HepG2 (cell line): ENCODE measurements around the gene BCAS3. TPM values are rescaled to one million over a fixed set of nuclear protein-coding genes. Genes with fewer than 3 reads are reported as not detected.

Experiments used
- RBM22 ChIP-seq: fragments of 200-400 bp; formaldehyde crosslinking; optimal IDR thresholded peaks from 2 replicates; pipeline ENCODE3; 2017; ENCODE audit warnings: mild to moderate bottlenecking, low read length, moderate library complexity
- TAF15 ChIP-seq: fragments of 200-400 bp; formaldehyde crosslinking; IDR thresholded peaks from one replicate; pipeline ENCODE4 v1.6.1; 2018; ENCODE audit warnings: mild to moderate bottlenecking, low read depth, low read length; ENCODE audit not compliant: poor library complexity, severe bottlenecking
- TCF7 ChIP-seq: sonication (generic); IDR thresholded peaks from 2 replicates; pipeline ENCODE4 v1.6.1; 2016; ENCODE audit warnings: antibody characterized with exemption, low read depth
- ZBTB1 ChIP-seq: sonication (generic); formaldehyde crosslinking; IDR thresholded peaks from 2 replicates; pipeline ENCODE4 v1.4.0; 2020; ENCODE audit warnings: missing genetic modification reagents, borderline replicate concordance
- ZBTB37 ChIP-seq: sonication (generic); formaldehyde crosslinking; IDR thresholded peaks from 2 replicates; pipeline ENCODE4 v1.4.0; 2020; ENCODE audit warnings: mild to moderate bottlenecking, missing genetic modification reagents
- polyA plus RNA-seq, 8 experiments: library from polyadenylated mRNA; depleted of rRNA in 3 of 8; stranded (reverse) in 7 of 8; unstranded in 1 of 8; fragments of >200 nt; fragmentation: Illumina TruSeq in 4 of 8; extraction: Trizol in 4 of 8; gene quantifications; 2 replicates each; pipeline versions ENCODE4 v1.2.1 to v1.2.3, GENCODE V29; 2011 to 2016; ENCODE audit warnings: low read depth in 4 of 8, missing spikeins in 1 of 8, mixed read lengths in 1 of 8; ENCODE audit not compliant: insufficient read depth in 1 of 8
- total RNA-seq, 5 experiments: library from RNA; depleted of rRNA; stranded (reverse); fragments of >200 nt; fragmentation: Illumina TruSeq; extraction: Trizol; gene quantifications; 2 replicates each; pipeline ENCODE4 v1.2.3, GENCODE V29; 2016; ENCODE audit warnings: low read depth in 1 of 5
- TF ChIP-seq, protein P1 (sequence below): sonication (generic); formaldehyde crosslinking; IDR thresholded peaks from 2 replicates; pipeline ENCODE4 v1.8.1; 2023; ENCODE audit warnings: mild to moderate bottlenecking, inconsistent platforms, moderate library complexity, missing genetic modification reagents, borderline replicate concordance
- TF ChIP-seq, protein P2 (sequence below): sonication (generic); formaldehyde crosslinking; conservative IDR thresholded peaks from 2 replicates; pipeline ENCODE4 v1.5.0; 2020; ENCODE audit warnings: missing genetic modification reagents

The BCAS3 gene
- total and polyA plus RNA-seq, 2 of the 13 experiments (the other 11 are each of a cell fraction or from before 2014, with no cell fraction given), result 10.7 to 11.2 TPM

DNA sequence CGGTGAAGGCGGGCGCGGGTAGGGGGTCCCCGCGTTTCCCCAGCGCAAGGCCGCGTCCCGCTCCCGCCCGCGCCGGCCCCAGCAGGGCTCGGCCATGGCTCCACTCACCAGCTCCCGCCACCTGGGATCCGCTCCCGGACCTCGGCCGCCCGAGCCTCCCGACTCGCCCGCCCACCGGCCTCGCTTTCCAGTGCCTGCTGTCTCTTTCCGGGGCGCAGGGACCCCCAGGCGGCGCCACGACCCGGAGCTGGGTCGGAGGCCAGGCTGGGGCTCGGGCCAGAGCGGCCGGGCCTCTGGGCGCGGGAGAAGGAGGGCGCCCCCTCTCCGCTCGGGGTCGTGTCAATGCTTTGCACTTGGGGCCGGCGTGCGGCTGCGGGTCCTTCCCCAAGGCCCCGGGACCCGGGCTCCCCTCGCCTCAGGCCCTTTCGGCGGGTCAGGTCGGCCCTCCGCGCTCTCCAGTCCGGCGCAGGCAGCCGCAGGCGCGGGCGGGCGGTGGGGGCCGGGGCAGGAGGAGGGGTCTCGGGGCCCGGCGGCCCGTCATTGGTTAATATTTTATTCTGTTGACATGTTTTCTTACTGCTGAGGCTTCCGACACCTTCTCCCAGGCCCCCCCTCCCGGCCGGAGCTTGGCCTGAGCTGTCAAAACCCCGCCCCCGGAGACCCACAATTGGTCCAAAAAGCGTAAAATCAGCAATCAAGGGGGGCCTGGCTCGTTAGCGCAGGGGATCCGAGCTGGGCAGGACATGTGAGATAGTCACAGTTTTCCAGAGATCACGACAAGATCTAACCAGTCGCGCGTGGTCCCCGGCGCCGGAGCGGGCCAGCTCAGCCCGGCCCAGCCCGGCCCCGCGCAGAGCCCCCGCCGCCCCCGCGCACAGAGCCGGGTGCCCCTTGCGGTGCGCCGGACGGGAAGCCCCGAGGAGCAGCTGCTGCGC, 721.7 kb downstream of the BCAS3 start, which contains the start of gene TBX2 (continued):
- TF ChIP-seq, protein P1, sequence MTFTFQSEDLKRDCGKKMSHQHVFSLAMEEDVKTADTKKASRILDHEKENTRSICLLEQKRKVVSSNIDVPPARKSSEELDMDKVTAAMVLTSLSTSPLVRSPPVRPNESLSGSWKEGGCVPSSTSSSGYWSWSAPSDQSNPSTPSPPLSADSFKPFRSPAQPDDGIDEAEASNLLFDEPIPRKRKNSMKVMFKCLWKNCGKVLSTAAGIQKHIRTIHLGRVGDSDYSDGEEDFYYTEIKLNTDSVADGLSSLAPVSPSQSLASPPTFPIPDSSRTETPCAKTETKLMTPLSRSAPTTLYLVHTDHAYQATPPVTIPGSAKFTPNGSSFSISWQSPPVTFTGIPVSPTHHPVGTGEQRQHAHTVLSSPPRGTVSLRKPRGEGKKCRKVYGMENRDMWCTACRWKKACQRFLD, result no peak
- TF ChIP-seq, protein P2, sequence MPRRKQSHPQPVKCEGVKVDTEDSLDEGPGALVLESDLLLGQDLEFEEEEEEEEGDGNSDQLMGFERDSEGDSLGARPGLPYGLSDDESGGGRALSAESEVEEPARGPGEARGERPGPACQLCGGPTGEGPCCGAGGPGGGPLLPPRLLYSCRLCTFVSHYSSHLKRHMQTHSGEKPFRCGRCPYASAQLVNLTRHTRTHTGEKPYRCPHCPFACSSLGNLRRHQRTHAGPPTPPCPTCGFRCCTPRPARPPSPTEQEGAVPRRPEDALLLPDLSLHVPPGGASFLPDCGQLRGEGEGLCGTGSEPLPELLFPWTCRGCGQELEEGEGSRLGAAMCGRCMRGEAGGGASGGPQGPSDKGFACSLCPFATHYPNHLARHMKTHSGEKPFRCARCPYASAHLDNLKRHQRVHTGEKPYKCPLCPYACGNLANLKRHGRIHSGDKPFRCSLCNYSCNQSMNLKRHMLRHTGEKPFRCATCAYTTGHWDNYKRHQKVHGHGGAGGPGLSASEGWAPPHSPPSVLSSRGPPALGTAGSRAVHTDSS, result no peak
- TF ChIP-seq ZBTB1 (CRISPR knock-in tag), result no peak
- TF ChIP-seq RBM22, result no peak
- no peak for TF ChIP-seq TAF15
- TF ChIP-seq ZBTB37, result no peak
- no peak for TF ChIP-seq TCF7
